ENCODE results near the gene FUT9.

The FUT9 gene

GRCh38 chr6:96074006-96074405 is 58.2 kb downstream of the FUT9 start:
- no peak for DNase-seq

GRCh38 chr6:96075826-96076225 is 60.1 kb downstream of the FUT9 start:
- DNase-seq: no peak

DNA sequence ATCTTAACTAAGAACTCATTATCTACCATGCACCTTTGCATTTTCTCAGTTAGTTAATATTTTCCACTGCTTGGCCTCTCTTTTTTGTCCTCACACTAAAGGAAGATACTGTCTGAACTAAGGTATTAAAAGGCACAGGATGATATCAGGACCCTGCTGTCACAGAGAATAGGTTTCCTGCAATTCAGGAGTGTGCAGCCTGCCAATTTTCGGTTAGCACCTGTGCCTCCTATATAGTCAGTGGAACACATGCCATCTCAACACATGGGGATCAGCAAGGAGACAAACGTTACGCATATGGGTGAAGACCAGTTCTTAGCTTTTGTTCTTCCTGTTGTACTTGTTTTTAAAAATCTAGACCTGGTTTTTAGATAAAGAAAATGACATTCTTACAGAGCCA is 71.0 kb downstream of the FUT9 start:
- no peak for DNase-seq

GRCh38 chr6:96089173-96089572 is 73.4 kb downstream of the FUT9 start:
- DNase-seq: no peak

DNA sequence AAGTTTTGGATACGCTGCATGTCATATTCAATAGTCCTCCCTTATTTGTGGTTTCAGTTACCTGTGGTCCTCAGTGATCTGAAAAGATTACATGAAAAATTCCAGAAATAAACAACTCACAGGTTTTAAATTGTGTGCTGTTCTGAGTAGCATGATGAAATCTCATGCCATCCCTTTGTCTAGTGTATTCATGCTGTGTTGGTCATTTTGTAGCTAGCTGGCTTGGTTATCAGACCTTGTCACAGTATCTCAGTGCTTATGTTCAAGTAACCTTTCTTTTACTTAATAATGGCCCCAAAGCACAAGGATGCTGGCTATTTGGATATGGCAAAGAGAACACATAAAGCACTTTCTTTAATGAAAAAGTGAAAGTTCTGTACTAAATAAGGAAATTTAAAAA is 78.3 kb downstream of the FUT9 start:
- no peak for DNase-seq

DNA sequence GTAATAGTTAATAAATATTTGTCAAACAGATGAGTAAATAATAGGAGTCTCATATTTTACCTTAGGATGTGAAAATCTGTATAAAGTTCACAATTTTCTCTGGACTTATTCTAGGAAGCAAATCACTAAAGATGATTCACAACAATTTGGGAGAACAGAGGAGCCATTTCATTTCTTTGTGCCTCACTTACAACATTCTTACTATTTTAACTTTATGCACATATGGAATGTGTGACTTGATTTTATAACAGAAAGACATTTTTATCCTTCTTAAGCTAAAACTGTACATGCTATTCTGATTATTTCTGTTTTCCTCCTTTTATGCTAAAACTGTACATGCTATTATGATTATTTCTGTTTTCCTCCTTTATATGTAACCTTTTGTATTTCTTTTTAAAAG is 83.3 kb downstream of the FUT9 start:
- DNase-seq: no peak

GRCh38 chr6:96101564-96101963 is 85.8 kb downstream of the FUT9 start:
- DNase-seq: no peak

GRCh38 chr6:96104910-96105309 is 89.1 kb downstream of the FUT9 start:
- no peak for DNase-seq

DNA sequence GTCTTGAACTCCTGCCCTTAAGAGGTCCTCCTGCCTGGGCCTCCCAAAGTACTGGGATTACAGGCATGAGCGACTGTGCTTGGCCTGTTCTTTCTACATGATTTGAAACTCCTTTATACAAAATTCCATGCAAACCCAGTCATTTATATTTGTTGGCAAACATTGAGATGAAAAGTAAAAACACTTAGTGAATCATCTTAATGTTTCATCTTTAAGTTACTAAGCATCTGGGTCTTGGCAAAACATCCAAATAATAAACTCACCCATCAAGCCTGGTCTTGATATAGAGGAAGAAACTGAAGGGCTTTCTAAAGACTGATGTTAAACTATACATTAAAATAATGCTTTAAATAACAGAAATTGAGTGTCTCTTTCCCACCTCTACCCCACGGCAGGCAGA is 95.1 kb downstream of the FUT9 start:
- no peak for DNase-seq

DNA sequence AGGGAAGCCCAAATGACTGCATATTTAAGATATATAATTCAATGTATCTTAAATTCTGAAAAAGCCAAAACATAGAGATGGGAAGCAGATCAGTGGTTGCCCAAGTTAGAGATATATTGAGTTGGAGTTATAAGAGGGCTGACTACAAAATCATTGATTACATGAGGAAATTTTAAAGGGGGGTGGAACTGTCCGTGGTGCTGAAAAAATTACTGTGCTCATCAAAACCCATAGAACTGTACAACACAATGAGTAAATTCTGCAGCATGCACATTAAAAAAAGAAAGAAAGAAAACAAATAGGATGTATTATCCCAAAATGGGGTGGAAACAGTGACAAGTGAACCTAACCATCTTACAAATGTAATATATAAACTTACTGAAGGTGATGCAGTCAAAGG is 100.9 kb downstream of the FUT9 start:
- DNase-seq: no peak

GRCh38 chr6:96124778-96125177 is 109.0 kb downstream of the FUT9 start:
- DNase-seq: no peak

- no peak for DNase-seq
Measured at GRCh38 chr6:96138406-96138805, 122.6 kb downstream of the FUT9 start.

- DNase-seq: no peak
Measured at GRCh38 chr6:96142142-96142541, 126.4 kb downstream of the FUT9 start.

GRCh38 chr6:96150431-96150830 is 134.7 kb downstream of the FUT9 start:
- no peak for DNase-seq

GRCh38 chr6:96151707-96152106 is 135.9 kb downstream of the FUT9 start:
- DNase-seq: no peak

DNA sequence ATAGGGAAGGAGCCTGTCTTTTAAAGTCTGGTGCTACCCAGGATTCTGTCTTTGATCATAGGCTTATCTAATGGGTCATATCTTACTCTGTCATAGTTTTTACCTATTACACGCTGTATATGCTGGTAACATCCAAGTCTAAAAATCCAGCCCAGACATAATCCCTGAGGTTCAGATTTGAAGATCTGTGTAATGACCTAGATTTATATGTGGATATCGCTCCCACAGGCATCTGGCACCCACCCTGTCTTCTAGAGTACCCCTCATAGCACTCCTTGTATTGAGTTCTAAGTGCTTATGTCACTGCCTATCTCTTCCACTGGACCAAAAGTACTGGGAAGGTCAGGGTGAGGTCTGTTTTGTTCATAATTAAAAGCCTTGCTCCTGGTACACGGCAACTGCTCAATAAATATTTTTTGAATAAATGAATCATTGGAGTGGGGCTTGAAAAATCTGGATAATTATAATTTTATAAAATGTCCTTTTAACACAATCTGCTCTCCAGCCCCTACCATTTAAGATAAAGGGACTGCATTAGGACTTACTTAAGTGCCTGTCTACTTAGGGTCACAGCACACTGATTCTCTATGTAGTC is 136.4 kb downstream of the FUT9 start:
- DNase-seq: no peak

- no peak for DNase-seq
Measured at GRCh38 chr6:96153775-96154174, 138.0 kb downstream of the FUT9 start.

- no peak for DNase-seq
Measured at GRCh38 chr6:96156425-96156824, 140.7 kb downstream of the FUT9 start.

DNA sequence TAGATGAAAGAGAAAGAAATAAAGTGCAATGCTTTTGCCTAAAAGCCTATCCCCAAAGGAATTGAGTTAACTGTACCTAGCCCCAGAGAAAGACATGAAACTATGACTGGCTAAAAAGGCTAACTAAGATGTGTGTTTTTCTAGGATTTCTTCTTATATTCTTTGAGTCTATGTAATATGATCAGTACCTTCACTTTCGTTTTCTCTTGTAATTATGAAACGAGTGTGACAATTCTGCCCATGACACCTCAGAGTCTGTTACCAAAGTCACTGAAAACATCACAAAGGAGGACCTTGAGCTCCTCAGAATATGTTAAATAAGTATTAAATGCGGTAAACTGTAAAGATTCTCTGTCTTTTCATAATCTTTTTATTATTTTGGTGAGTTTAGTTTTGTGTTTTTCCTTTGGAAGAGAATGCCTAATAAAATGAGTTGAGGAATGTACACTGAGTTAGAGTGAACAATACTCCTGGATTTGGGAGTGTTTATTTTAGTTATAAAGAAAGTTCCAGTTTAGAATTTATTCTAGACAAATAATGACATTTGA is 141.3 kb downstream of the FUT9 start:
- DNase-seq: peak; percentile 0

DNA sequence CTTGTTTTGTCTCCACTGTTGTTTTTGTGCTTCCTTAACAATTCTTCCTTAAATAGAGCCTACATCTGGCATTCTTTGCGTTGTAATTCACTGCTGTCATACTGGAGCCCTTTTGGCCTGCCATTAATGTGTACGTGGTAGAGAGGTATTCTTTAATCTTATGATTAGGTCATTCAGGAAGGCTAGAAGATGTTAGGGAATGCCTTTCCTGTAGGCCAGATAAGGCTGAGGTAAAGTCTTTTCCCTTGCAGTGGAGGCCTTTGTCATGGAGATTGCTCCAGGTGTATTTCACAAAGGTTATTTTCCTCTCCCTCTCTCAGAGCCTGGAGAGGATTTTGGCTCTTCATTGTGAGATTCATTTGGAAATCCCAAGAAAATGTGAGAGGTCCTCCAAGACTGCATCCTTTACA is 146.9 kb downstream of the FUT9 start:
- DNase-seq: no peak

GRCh38 chr6:96164802-96165201 is 149.0 kb downstream of the FUT9 start:
- DNase-seq: no peak

- DNase-seq: no peak
Measured at GRCh38 chr6:96171112-96171511, 155.3 kb downstream of the FUT9 start.

DNA sequence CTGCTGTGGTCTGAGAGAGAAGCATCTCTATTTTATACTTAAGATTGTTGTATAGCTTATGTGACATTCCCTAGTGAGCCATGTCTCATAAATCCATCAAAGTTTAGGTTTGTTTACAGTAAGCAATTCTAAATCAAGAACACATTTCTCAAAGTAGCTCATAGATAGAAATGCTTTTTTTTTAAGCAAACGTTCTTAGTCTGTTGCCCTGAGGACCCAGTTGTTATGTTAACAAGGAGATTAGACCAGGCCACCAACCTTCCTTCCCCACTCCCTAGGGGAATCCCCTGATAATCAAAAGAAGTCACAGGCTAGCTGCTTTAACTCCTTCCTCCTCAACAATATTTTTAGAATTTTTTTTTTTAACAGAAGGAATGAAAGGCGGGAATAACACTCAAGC is 169.0 kb downstream of the FUT9 start:
- no peak for DNase-seq

DNA sequence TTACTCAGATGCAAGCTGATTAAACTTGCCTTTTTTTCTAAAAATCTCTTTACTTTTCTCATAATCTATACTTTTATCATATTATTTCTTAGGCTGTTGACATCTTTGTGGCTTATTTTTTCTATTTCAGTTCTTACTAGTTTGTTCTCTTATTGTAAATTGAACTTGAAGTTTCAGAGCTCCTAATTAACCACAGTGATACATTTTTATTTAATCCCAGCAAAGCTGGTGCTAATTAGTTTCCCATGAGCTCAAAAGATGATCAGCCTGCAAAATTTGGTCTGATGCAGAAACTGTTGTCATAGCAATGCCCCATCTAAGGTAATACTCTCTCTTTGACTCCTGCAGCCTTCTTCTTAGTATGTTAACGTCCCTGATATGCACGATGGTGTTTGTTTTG is 170.3 kb downstream of the FUT9 start:
- DNase-seq: no peak

DNA sequence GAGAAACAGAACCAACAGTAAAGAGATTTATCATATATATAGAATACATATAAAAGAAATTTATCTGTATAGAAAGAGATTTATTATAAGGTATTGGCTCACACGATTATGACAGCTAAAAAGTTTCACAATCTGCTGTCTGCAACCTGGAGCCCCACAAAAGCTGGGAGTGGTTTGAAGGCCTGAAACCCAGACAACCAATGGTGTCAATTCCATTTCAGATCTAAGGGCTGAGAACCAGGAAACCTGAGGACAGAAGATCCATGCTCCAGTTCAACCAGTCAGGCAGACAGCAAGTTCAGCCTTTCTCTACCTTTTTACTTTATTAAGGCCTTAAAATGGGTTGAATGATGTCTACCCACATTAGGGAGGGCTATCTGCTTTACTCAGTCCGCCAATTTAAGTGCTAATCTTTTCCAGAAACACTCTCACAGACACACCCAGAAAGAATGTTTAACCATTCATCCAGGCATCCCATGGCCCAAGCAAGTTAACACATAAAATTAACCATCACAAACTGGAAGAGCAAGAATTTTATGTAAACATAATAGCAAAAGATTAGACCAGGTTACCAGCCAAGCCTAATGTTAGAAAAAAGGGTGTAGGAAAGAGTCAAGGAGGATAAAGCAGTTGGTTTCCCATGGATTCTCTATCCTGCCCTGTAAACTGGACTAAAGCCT is 170.9 kb downstream of the FUT9 start:
- DNase-seq: no peak

All from inflammatory macrophage treated with lipopolysaccharide for 4 hours (primary cell).